Calu3 (cell line): ENCODE data around the gene SMIM24. TPM values are rescaled to one million over a fixed set of nuclear protein-coding genes. Genes with fewer than 3 reads are reported as not detected.
"Not testable (repeated sequence)": the region's sequence is repeated elsewhere in the genome, so short reads cannot be mapped to it uniquely, and the experiment has no call there.

Source experiments
- BruUV-seq: library from RNA; stranded (reverse); fragments of 400-500 nt; replicated peaks from 2 replicates; lab custom pipeline; 2021; lab: Mats Ljungman, UMichigan
- CTCF ChIA-PET: fragments of 300-600 bp; sonication (Branson Sonifier 250); formaldehyde crosslinking; loops from one replicate; lab custom pipeline; 2022; ENCODE audit warnings: antibody characterized with exemption; lab: Charles Lee
- DNase-seq: peaks from one replicate; pipeline ENCODE4 v3.0.0; 2022
- H3K27ac Mint-ChIP-seq: one replicate; pipeline ENCODE4 v1.8.0; 2022; ENCODE audit warnings: mixed read lengths; ENCODE audit not compliant: unreplicated experiment
- H3K27me3 Mint-ChIP-seq: one replicate; pipeline ENCODE4 v1.8.0; 2022; ENCODE audit warnings: mixed read lengths; ENCODE audit not compliant: unreplicated experiment
- H3K36me3 Mint-ChIP-seq: one replicate; pipeline ENCODE4 v1.8.0; 2022; ENCODE audit warnings: mild to moderate bottlenecking, moderate library complexity, mixed read lengths; ENCODE audit not compliant: insufficient read depth, unreplicated experiment
- H3K4me1 Mint-ChIP-seq: one replicate; pipeline ENCODE4 v1.8.0; 2022; ENCODE audit warnings: mild to moderate bottlenecking, low read depth, mixed read lengths; ENCODE audit not compliant: unreplicated experiment
- H3K4me3 Mint-ChIP-seq: one replicate; pipeline ENCODE4 v1.8.0; 2022; ENCODE audit warnings: mild to moderate bottlenecking, low read depth, moderate library complexity, mixed read lengths; ENCODE audit not compliant: unreplicated experiment
- H3K9me3 Mint-ChIP-seq: one replicate; pipeline ENCODE4 v1.8.0; 2022; ENCODE audit warnings: low read depth, mixed read lengths; ENCODE audit not compliant: unreplicated experiment
- CTCF ChIP-seq: fragments of 200-600 bp; IDR thresholded peaks from one replicate; pipeline ENCODE4 v1.8.0; 2022; ENCODE audit warnings: antibody characterized with exemption; ENCODE audit not compliant: unreplicated experiment
- intact Hi-C: fragments of 100-400 bp; cut with micrococcal nuclease; formaldehyde crosslinking; loops from one replicate; pipeline ENCODE4 v1.10.0; 2022; ENCODE audit not compliant: unreplicated experiment
- total RNA-seq: library from RNA; stranded (reverse); gene quantifications from 2 replicates; pipeline ENCODE4 v1.2.3, GENCODE V29; 2022

Gene SMIM24
- total RNA-seq, 1 experiment from 2014 or later = 1.5 TPM

DNA sequence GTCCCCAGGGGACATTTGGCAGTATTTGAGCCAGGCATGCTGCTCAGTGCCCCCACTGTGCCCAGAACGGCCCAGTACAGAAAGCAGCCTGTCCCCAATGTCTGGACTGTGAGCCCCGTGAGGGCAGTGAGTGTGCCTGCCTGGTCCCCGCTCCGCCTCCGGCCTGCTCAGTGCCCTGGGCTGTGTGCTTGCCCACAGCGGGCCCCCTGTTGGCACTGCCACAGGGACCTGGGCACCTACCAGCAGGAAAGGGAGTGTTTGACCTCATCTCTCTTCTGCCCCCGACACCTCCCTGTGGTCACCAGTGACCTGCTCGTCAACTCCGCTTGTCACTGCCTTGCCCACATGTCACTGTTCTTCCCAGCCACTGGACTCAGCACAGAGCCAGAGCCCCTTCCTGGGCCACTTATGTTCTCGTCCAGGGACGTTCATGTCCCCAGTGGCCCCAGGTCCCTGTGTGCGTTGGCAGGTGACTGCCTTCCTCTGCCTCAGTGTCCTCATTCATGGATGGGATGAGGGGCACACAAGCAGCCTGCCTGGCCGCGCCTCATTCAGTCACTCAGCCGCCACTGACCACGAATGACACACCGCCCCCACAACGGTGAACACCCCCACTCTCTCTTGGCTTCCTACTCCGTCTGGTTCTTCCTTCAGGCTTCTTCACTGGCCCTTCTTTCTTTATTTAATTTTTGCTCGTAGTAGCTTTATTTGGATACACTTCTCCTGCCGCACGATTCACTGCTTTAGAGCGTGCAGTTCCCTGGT is 28.6 kb upstream of the SMIM24 start:
- H3K4me1 Mint-ChIP-seq = peaks cover 8% of the 10 kb centered on the region
- DNase-seq = no peak
- H3K4me3 Mint-ChIP-seq = peak overlapping the region; percentile 9
- intact Hi-C loops = no loop called here
- H3K36me3 Mint-ChIP-seq = peaks cover 34% of the 10 kb centered on the region
- TF ChIP-seq CTCF = no peak
- CTCF ChIA-PET = interaction anchor here (0.7 kb wide), 1 partner anchor 28 kb away, joined by 3 read pairs; no protein-coding TSS in a partner anchor
- no TSS peak for BruUV-seq
- no peak overlapping the region for H3K27ac Mint-ChIP-seq
- no peaks in the 10 kb centered on the region for H3K27me3 Mint-ChIP-seq
- H3K9me3 Mint-ChIP-seq = no peaks in the 10 kb centered on the region

DNA sequence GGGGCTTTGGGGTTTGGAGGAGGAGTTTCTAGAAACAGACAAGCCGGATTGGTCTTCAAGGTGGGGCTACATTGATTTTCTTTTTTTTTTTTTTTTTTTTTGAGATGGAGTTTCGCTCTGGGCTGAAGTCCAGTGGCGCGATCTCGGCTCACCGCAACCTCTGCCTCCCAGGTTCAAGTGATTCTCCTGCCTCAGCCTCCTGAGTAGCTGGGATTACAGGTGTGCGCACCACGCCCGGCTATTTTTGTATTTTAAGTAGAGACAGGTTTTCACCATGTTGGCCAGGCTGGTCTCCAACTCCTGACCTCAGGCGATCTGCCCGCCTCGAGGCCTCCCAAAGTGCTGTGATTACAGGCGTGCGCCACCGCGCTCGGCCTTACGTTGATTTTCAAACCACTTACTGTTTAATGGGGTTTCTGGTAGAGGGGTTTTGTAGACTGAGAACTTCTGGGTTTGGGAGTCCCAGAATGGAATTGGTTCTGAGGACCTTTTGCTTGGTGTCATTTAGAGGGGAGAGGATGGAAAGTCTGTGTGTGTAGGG is 27.9 kb upstream of the SMIM24 start:
- H3K27me3 Mint-ChIP-seq, CTCF ChIA-PET, H3K27ac Mint-ChIP-seq, H3K4me1 Mint-ChIP-seq, BruUV-seq, DNase-seq, H3K9me3 Mint-ChIP-seq, intact Hi-C loops, H3K4me3 Mint-ChIP-seq: not testable (repeated sequence)
- peaks cover 34% of the 10 kb centered on the region for H3K36me3 Mint-ChIP-seq

GRCh38 chr19:3507371-3508120 is 27.2 kb upstream of the SMIM24 start:
- CTCF ChIA-PET = interaction anchor here (0.6 kb wide), 1 partner anchor 1066 kb away, joined by 5 read pairs; no protein-coding TSS in a partner anchor
- TF ChIP-seq CTCF = no peak
- Mint-ChIP-seq H3K4me3 (peak overlapping the region; percentile 92), H3K27me3 (no peaks in the 10 kb centered on the region), H3K4me1 (peaks cover 8% of the 10 kb centered on the region), H3K36me3 (peaks cover 34% of the 10 kb centered on the region), H3K9me3 (no peaks in the 10 kb centered on the region), H3K27ac (peak overlapping the region; percentile 69)
- BruUV-seq = TSS peak; percentile 50
- no peak for DNase-seq
- intact Hi-C loops = no loop called here

DNA sequence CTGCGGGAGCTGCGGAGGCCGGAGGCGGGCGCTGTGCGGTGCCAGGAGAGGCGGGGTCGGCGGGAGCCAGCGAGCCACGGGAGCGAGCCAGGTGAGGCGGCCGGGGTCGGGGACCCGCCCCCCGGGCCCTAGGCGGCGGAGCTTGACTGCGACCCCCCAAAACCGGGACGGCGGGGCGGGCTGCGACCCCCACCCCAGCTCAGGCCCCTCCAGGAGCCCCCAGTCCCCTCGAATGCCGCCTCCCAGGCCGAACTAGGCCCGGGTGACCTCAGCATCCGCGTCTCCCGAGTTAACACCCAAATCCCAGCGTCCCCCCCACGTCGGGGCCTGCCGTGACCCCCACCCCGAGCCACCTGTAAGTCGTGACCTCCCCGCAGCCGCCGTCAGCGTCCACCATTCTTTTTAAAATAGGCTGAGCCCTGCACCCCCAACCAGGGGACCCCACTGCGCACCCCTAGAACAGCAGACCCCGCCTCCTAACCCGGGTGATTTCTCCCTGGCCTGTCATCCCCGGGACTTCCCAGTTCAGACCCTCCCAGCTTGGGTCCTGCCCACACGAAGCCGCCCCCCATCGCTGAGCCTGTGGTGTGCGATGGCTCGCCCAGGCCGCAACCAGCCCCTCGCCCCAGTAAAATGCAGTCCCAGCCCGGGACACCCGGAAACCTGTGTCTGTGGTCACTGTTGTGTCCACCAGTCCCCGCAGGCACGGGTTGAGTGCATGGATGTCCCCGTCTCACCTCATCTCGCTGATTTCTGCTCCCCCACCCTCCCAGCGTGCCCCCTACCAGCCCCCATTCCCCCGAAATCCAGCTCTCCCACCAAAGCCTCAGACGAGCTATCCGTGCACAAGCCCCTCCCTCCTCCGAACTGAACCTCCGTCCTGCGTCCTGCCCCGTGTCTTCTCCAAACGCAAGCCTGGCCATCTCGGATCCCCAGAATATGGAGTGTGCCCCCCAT is 26.3 kb upstream of the SMIM24 start:
- TF ChIP-seq CTCF = no peak
- Mint-ChIP-seq H3K9me3 (no peaks in the 10 kb centered on the region), H3K27ac (peak overlapping the region; percentile 69), H3K4me1 (peaks cover 8% of the 10 kb centered on the region), H3K27me3 (no peaks in the 10 kb centered on the region), H3K4me3 (peak overlapping the region; percentile 92), H3K36me3 (peaks cover 28% of the 10 kb centered on the region)
- DNase-seq = no peak
- BruUV-seq = no TSS peak
- intact Hi-C loops = no loop called here
- CTCF ChIA-PET = interaction anchor here (0.6 kb wide), 1 partner anchor 1065 kb away, joined by 5 read pairs; no protein-coding TSS in a partner anchor
